BLaER1 (cell line): ENCODE data around the gene FAM53A.
A peak's percentile ranks its signal among the peaks of the same experiment; 100 is the strongest.

Experiments used
- H3K27ac ChIP-seq: shearing (Covaris generic); formaldehyde crosslinking; 2 replicates; pipeline ENCODE4 v1.8.1; 2022
- H3K27me3 ChIP-seq: shearing (Covaris generic); formaldehyde crosslinking; 2 replicates; pipeline ENCODE4 v1.8.1; 2022
- H3K36me3 ChIP-seq: shearing (Covaris generic); formaldehyde crosslinking; 2 replicates; pipeline ENCODE4 v1.8.1; 2022
- H3K4me1 ChIP-seq: shearing (Covaris generic); formaldehyde crosslinking; 2 replicates; pipeline ENCODE4 v1.8.1; 2022
- H3K4me2 ChIP-seq: shearing (Covaris generic); formaldehyde crosslinking; 2 replicates; pipeline ENCODE4 v1.8.1; 2022
- H3K4me3 ChIP-seq: shearing (Covaris generic); formaldehyde crosslinking; 2 replicates; pipeline ENCODE4 v1.8.1; 2022
- H3K9ac ChIP-seq: shearing (Covaris generic); formaldehyde crosslinking; 2 replicates; pipeline ENCODE4 v1.8.1; 2022
- H3K9me3 ChIP-seq: shearing (Covaris generic); formaldehyde crosslinking; 2 replicates; pipeline ENCODE4 v1.8.1; 2022
- H4K20me1 ChIP-seq: shearing (Covaris generic); formaldehyde crosslinking; 2 replicates; pipeline ENCODE4 v1.8.1; 2022
- Cebpa-rat ChIP-seq: shearing (Covaris generic); IDR thresholded peaks from 2 replicates; pipeline ENCODE4 v1.8.1; 2022

The FAM53A gene

GRCh38 chr4:1615786-1616556 lies 68.1 kb downstream of the FAM53A start:
- Histone ChIP-seq H3K27ac (no peak overlapping the region), H3K9me3 (peaks cover 12% of the 10 kb centered on the region), H3K27me3 (no peaks in the 10 kb centered on the region), H3K4me2 (peak overlapping the region; percentile 77), H4K20me1 (no peaks in the 10 kb centered on the region), H3K4me3 (no peak overlapping the region), H3K9ac (no peak overlapping the region), H3K4me1 (peaks cover 55% of the 10 kb centered on the region), H3K36me3 (peaks cover 10% of the 10 kb centered on the region; the same call in 1 of the 2 replicates)
- TF ChIP-seq Cebpa-rat = no peak

DNA sequence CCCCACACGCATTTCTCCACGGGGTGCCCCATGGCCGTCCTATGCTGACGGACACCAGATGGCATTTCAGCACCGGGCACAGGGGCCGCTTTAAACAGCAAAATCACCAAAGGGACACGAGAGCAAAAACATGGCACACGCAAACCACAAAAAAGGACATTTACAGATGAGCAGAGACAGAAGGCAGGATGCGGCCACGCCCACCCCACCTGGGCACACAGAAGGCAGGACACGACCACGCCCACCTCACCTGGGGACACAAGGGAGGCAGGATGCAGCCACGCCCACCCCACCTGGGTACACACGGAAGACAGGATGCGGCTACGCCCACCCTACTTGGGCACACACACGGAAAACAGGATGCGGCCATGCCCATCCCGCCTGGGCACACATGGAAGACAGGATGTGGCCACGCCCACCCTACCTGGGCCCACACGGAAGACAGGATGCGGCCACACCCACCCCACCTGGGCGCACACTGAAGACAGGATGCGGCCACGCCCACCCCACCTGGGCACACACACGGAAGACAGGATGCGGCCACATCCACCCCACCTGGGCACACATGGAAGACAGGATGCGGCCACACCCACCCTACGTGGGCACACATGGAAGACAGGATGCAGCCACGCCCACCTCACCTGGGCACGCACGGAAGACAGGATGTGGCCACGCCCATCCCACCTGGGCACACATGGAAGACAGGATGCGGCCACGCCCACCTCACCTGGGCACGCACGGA lies 69.1 kb downstream of the FAM53A start:
- H3K36me3 ChIP-seq = peaks cover 10% of the 10 kb centered on the region; the same call in 1 of the 2 replicates
- H3K27ac ChIP-seq = no peak overlapping the region
- no peak overlapping the region for H3K9ac ChIP-seq
- H3K27me3 ChIP-seq = no peaks in the 10 kb centered on the region
- H4K20me1 ChIP-seq = no peaks in the 10 kb centered on the region
- H3K9me3 ChIP-seq = peaks cover 12% of the 10 kb centered on the region
- peak overlapping the region; percentile 77 for H3K4me2 ChIP-seq
- no peak for TF ChIP-seq Cebpa-rat
- peaks cover 46% of the 10 kb centered on the region for H3K4me1 ChIP-seq
- H3K4me3 ChIP-seq = no peak overlapping the region

DNA sequence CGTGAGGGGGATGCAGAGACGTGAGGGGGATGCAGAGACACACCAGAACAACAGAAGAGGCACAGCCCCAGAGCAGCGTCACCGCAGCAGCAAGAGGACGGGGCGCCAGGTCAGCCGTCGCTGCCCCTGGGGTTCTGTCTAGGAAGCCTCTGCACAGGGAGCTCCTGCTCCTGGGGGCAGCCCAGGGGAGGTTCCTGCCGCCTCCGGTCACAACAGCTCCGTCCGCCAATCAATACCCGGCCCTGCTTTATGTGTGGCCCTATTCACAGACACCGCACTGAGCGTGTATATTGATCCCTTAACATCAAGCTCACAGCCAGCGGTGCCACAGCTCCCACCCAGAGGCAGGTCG lies 69.6 kb downstream of the FAM53A start:
- Histone ChIP-seq H3K27ac (no peak overlapping the region), H3K9ac (no peak overlapping the region), H3K36me3 (peaks cover 10% of the 10 kb centered on the region; the same call in 1 of the 2 replicates), H3K4me2 (no peak overlapping the region; the same call in 1 of the 2 replicates), H4K20me1 (no peaks in the 10 kb centered on the region), H3K4me3 (no peak overlapping the region), H3K9me3 (peaks cover 12% of the 10 kb centered on the region), H3K4me1 (peaks cover 43% of the 10 kb centered on the region), H3K27me3 (no peaks in the 10 kb centered on the region)
- no peak for TF ChIP-seq Cebpa-rat

DNA sequence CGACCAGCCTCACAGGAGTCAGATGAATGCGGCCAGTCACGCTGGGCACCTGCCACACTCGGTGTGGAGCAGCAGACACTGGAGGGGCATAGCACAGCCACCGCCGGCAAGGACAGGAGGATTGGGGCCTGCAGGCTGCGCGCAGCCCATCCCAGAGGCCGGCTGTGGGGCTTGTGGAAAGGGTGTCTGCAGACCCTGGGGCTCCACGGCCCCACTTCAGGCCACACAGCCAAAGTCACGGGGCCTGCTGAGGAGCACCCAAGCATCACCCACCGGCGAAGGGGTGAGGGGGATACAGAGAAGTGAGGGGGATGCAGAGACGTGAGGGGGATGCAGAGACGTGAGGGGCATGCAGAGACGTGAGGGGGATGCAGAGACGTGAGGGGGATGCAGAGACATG lies 70.1 kb downstream of the FAM53A start:
- Histone ChIP-seq H3K4me3 (no peak overlapping the region), H3K4me1 (peaks cover 43% of the 10 kb centered on the region), H3K27me3 (no peaks in the 10 kb centered on the region), H3K9me3 (peaks cover 12% of the 10 kb centered on the region), H3K36me3 (peaks cover 10% of the 10 kb centered on the region; the same call in 1 of the 2 replicates), H4K20me1 (no peaks in the 10 kb centered on the region), H3K9ac (no peak overlapping the region), H3K27ac (no peak overlapping the region), H3K4me2 (peak overlapping the region; percentile 19; the same call in 1 of the 2 replicates)
- no peak for TF ChIP-seq Cebpa-rat

DNA sequence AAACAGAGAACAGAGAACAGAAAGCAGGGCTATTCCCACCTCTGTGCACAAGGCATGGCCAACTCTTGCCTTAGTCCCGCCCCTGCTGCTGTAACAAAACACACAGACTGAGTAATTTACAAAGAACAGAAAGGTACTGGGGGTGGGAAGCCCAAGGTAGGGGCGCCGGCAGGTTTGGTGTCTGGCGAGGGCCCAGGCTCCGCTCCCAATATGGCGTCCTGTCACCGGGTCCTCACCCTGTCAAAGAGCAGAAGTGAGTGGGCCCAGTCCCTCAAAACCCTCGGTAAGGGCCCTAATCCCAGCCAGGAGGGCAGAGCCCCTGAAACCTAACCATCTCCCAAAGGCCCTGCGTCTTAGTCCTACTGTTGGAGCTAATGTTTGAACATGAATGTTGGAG lies 71.0 kb downstream of the FAM53A start:
- TF ChIP-seq Cebpa-rat = no peak
- Histone ChIP-seq H3K27me3 (no peaks in the 10 kb centered on the region), H3K4me2 (no peak overlapping the region), H3K9me3 (peaks cover 8% of the 10 kb centered on the region), H3K4me3 (no peak overlapping the region), H3K4me1 (peaks cover 50% of the 10 kb centered on the region), H3K36me3 (peaks cover 7% of the 10 kb centered on the region; the same call in 1 of the 2 replicates), H3K9ac (no peak overlapping the region), H3K27ac (no peak overlapping the region), H4K20me1 (no peaks in the 10 kb centered on the region)

DNA sequence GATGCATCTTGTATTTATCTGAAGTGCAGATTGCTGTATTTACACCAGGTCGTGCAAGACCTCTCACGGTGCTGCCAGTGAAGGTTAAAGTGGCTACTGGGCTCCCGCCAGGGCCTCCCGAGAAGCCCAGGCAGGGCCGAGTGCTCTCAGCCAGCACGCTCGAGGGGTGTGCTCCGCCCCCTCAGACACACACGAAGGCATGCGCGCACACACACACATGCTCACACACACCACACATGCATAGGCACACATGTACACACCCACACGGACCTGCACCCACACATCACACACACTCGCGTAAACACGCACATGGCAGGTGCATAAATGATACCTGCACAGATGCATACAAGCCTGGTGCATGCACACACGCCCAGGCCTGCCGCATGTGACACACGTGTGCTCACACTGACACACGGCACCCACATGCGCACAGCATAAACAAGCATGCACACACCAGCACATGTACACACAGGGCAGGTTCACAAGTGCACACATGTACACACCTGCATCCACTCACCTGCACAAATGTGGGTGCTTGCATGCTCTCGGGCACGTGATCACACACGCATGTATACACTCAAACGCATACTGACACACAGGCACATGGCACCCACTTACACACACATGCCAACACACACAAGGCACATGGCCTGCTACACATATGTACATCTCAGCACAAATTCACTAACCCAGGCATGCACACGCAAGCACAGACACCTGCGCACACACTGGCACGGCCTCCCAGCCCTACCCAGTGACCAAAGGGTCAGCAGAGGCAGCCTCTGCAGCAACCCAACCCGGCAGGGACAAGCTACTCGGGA lies 71.6 kb downstream of the FAM53A start:
- TF ChIP-seq Cebpa-rat = no peak
- Histone ChIP-seq H3K4me1 (peaks cover 56% of the 10 kb centered on the region), H3K27ac (no peak overlapping the region), H3K4me3 (no peak overlapping the region), H3K9ac (no peak overlapping the region), H3K4me2 (no peak overlapping the region), H4K20me1 (no peaks in the 10 kb centered on the region), H3K9me3 (peaks cover 2% of the 10 kb centered on the region; the same call in 1 of the 2 replicates), H3K36me3 (peaks cover 1% of the 10 kb centered on the region; the same call in 1 of the 2 replicates), H3K27me3 (no peaks in the 10 kb centered on the region)

GRCh38 chr4:1611501-1611870 lies 72.6 kb downstream of the FAM53A start:
- TF ChIP-seq Cebpa-rat = no peak
- Histone ChIP-seq H3K4me3 (no peak overlapping the region), H3K9ac (no peak overlapping the region), H4K20me1 (no peaks in the 10 kb centered on the region), H3K27ac (peak overlapping the region; percentile 44), H3K4me1 (peaks cover 60% of the 10 kb centered on the region), H3K36me3 (no peaks in the 10 kb centered on the region), H3K27me3 (no peaks in the 10 kb centered on the region), H3K9me3 (no peaks in the 10 kb centered on the region), H3K4me2 (no peak overlapping the region)

GRCh38 chr4:1610791-1611500 lies 73.2 kb downstream of the FAM53A start:
- Histone ChIP-seq H4K20me1 (no peaks in the 10 kb centered on the region), H3K9ac (no peak overlapping the region), H3K9me3 (no peaks in the 10 kb centered on the region), H3K4me3 (no peak overlapping the region), H3K27me3 (no peaks in the 10 kb centered on the region), H3K27ac (peak overlapping the region; percentile 44), H3K36me3 (no peaks in the 10 kb centered on the region), H3K4me1 (peaks cover 60% of the 10 kb centered on the region), H3K4me2 (no peak overlapping the region)
- no peak for TF ChIP-seq Cebpa-rat
